Measurements from ENCODE around the gene AKNAD1.
"Not testable (repeated sequence)": the region's sequence is repeated elsewhere in the genome, so short reads cannot be mapped to it uniquely, and the experiment has no call there.

Gene AKNAD1

DNA sequence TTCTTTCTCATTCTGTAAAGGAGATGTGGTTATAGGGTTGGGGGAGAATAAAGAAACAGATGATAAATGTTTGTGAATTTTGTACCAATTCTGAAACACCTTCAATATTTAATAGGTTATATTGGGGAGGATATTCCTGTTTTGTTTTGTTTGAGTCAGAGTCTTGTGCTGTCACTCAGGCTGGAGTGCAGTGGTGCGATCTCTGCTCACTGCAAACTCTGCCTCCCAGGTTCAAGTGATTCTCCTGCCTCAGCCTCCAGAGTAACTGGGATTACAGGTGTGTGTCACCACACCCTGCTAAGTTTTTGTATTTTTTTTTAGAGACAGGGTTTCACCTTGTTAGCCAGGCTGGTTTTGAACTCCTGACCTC lies 75.3 kb downstream of the AKNAD1 start:
- DNase-seq, result not testable (repeated sequence)

- DNase-seq, result no peak
These were observed 75.8 kb downstream of the AKNAD1 start for GRCh38 chr1:108780937-108781574.

- no peak for DNase-seq
These were observed 77.4 kb downstream of the AKNAD1 start for GRCh38 chr1:108779455-108779854.

- DNase-seq, result no peak
These were observed 79.1 kb downstream of the AKNAD1 start for GRCh38 chr1:108777839-108778238.

DNA sequence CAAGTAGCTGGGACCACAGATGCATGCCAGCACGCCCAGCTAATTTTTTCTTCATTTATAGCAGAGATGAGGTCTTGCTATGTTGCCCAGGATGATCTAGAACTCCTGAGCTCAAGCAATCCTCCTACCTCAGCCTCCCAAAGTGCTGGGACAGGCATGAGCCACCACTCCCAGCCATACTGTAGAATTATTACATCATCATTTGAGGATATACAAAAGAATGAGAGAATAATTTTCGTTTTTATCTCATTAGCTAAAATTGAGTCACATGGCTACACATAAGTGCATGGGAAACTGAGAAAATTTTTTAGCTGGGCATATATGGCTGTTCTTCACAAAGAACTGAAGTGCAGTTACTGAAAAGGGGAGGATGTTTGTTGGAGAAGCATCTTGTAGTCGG lies 89.2 kb downstream of the AKNAD1 start:
- no peak for DNase-seq

DNA sequence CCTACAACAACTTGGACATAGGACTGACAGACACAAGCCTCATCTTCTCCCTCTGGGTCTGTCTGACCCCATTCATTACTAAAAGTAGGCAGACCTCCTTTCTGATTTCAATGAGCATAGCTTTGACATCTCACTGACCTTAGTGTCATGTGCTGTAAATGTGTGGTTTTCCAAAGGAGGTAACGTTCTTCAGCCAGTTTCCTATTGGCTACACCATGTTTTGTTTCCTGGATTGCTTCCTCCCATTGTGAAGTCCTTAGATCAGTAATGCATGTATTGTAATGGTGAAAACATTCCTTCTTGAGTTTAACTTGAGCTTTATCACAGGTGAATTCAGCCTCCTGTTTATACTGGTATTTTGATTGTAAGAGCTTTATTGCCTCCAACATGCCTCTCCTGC lies 89.8 kb downstream of the AKNAD1 start:
- DNase-seq, result no peak
